Activated T-cell treated with anti-CD3 and anti-CD28 coated beads, Interleukin-2, amount 50 U/mL, for 4 hours (primary cell): Measurements from ENCODE around the gene RELL1. TPM values are rescaled to one million over a fixed set of nuclear protein-coding genes. Genes with fewer than 3 reads are reported as not detected.
A peak's percentile ranks its signal among the peaks of the same experiment; 100 is the strongest.
"Not testable (repeated sequence)": the region's sequence is repeated elsewhere in the genome, so short reads cannot be mapped to it uniquely, and the experiment has no call there.

Experiments used
- ATAC-seq, 2 donors: fragments of 200-7000 bp; cut with Tn5 transposase; one replicate each; pipeline ENCODE4 v1.10.0; 2021
- DNase-seq: peaks from one replicate; pipeline ENCODE4 v3.0.0-alpha.2; 2020
- H3K27me3 Mint-ChIP-seq: one replicate; pipeline ENCODE4 v1.8.0; 2021; ENCODE audit warnings: low read depth, mixed read lengths
- H3K36me3 Mint-ChIP-seq: one replicate; pipeline ENCODE4 v1.8.0; 2022; ENCODE audit warnings: mixed read lengths; ENCODE audit not compliant: insufficient read depth
- H3K4me1 Mint-ChIP-seq: one replicate; pipeline ENCODE4 v1.8.0; 2021; ENCODE audit warnings: low read depth, mixed read lengths
- H3K4me3 Mint-ChIP-seq: one replicate; pipeline ENCODE4 v1.8.0; 2021; ENCODE audit warnings: mild to moderate bottlenecking, moderate library complexity, mixed read lengths
- H3K9me3 Mint-ChIP-seq: one replicate; pipeline ENCODE4 v1.8.0; 2021; ENCODE audit warnings: mixed read lengths
- total RNA-seq, 3 donors: library from RNA; stranded (reverse); gene quantifications; one replicate each; pipeline ENCODE4 v1.2.1, GENCODE V29; 2021

Gene RELL1
- total RNA-seq, 3 donors from 2014 or later: 7.7 to 9.0 (median 8.2) TPM

DNA sequence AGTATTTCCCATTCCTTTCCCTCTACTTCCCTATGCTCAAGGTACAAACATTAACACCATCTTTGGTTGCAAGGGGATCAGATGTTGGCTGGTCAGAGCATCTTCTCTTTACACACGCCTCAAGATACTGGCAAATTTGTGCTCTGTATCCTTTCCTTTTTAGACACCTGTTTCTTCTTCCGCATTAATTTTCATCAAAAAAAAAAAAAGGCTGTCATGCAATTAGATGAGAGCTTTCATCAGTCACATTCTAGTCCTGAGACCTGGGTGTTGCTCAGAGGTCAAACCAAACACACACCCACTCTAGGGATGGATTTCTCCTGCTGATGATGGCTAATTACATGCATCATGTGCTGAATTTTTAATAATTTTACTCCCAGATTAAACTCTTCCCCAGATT, 2.0 kb downstream of the RELL1 start:
- DNase-seq (no peak), ATAC-seq (no peak)
- H3K27me3 Mint-ChIP-seq: no peaks in the 10 kb centered on the region
- peaks cover 2% of the 10 kb centered on the region for H3K36me3 Mint-ChIP-seq
- peak overlapping the region; percentile 89 for H3K4me3 Mint-ChIP-seq
- peaks cover 39% of the 10 kb centered on the region for H3K4me1 Mint-ChIP-seq
- no peaks in the 10 kb centered on the region for H3K9me3 Mint-ChIP-seq

DNA sequence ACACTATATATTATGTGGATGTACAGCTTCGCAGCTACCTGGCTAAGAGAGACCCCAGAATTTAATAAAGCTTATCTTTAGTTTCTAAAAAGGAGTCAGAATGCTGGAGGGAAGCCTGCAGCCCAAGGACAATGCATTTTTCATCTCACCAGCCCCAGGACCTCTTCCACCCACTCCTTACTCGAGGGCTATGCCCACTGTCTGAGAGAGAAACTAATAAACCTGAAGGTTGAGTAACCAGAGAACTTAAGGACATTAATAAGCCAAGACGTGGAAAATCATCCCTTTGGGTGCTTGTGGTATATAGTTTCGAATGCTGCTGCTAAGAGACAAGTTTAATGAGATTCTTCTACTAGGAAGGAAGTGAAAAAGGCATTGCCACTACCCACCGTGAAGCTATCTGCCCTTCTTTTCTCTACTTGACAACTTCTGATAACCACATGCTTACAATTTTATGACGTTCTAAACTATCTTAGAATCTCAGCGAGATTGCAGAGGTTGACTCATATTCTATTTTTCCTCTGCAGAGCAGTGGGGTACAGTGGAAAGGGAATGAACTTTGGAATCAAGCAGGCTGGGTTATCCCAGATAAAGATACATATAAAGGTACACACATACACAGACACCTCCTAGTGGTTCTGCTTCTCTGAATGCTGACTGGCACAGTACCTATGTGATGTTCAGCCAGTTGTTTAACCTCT, 3.3 kb downstream of the RELL1 start:
- Mint-ChIP-seq H3K36me3 (peaks cover 2% of the 10 kb centered on the region), H3K9me3 (no peaks in the 10 kb centered on the region), H3K4me1 (peaks cover 48% of the 10 kb centered on the region), H3K4me3 (peak overlapping the region; percentile 33), H3K27me3 (no peaks in the 10 kb centered on the region)
- ATAC-seq (no peak), DNase-seq (no peak)

DNA sequence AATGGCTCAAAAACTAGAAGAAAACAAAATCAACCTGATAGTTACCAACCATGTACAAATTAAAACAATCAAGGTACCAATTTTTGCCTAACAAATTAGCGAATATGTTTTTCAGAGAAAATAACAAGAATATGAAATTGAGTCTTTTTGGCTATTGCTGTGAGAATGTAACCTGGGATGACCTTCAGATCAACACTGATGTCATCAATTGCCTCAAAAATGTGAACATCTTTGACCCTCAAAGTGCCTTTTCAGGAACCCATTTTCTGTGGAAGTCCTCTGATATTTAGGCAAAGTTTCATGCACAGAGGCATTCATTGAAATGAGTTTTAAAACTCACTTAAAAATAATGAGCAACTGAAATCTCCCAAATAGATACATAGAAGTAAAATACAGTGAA, 6.1 kb downstream of the RELL1 start:
- DNase-seq (no peak), ATAC-seq (no peak)
- H3K4me3 Mint-ChIP-seq: no peak overlapping the region
- H3K27me3 Mint-ChIP-seq: no peaks in the 10 kb centered on the region
- peaks cover 4% of the 10 kb centered on the region for H3K36me3 Mint-ChIP-seq
- H3K9me3 Mint-ChIP-seq: no peaks in the 10 kb centered on the region
- peaks cover 65% of the 10 kb centered on the region for H3K4me1 Mint-ChIP-seq

DNA sequence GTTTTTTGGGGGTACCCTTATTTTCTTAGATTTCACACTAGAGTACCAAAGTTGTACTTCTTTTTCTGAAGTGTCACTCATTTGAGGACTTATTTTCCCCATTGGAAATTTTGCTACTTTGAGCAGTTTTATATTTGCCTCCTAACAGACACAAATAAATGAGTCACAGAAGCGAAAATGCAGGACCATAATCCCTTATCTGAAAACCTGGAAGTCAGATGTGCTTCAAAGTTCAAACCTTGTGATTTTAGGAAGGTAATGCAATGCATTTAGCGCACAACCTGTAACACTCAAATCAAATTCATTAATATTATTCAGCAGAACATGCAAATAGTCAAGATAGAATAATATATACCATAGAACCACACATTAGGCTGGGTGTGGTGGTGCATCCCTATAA, 6.9 kb downstream of the RELL1 start:
- H3K36me3 Mint-ChIP-seq: peaks cover 6% of the 10 kb centered on the region
- H3K4me3 Mint-ChIP-seq: no peak overlapping the region
- H3K4me1 Mint-ChIP-seq: peaks cover 61% of the 10 kb centered on the region
- no peaks in the 10 kb centered on the region for H3K27me3 Mint-ChIP-seq
- H3K9me3 Mint-ChIP-seq: no peaks in the 10 kb centered on the region
- ATAC-seq: no peak
- no peak for DNase-seq

DNA sequence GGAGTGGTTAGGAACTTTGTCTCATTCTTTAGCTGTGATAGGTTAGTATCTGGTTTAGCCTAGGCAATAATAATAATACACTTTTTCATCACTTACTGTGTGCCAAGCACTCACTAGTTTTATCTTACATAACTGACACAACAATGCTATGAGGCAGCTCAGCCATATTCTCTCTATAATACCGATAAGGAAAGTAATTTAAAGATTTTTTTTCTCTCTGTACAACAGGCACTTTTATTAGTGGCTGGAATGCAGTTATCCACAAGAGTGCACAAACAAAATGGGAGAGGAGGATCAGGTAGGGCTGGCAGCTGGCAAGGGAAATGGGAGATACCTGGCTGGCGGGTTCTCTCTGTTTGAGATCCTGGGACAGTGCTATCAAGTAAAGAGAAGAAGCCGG, 7.6 kb downstream of the RELL1 start:
- no peak for ATAC-seq
- Mint-ChIP-seq H3K4me1 (peaks cover 65% of the 10 kb centered on the region), H3K27me3 (no peaks in the 10 kb centered on the region), H3K36me3 (peaks cover 6% of the 10 kb centered on the region), H3K9me3 (no peaks in the 10 kb centered on the region), H3K4me3 (no peak overlapping the region)
- no peak for DNase-seq

DNA sequence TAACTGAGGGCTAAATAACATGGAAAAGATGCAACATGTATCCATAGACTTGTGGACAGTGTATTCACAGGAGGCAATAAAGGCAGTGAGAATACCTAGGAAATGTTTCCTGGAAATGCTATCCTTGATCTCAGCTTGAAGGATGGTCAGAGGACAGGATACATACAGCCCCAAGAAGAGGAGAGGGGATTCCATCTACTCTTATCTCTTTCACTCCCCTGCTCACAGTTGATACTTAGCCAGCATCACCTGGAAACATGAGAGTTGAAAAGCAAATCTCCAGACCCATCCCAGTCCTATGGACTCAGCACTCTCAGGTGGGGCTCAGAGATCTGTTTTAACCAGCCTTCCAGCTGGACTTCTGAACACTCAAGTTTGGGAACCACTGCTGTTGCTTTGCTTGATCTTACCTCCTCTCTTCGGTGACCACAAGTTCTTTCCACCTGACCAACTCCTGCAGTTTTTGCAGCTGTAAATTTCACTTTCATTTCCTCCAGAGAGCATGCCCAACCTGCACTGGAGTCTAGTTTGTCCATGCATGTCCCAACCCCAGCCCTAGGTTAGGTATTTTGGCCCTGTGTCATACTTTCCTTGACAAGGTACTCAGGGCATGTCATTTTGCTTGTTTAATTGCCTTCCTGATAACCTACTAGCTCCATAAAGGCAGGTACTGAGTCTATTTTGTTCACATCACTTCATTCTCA, 10.4 kb downstream of the RELL1 start:
- peak in 1 of 2 donors; percentile 54 for ATAC-seq
- H3K9me3 Mint-ChIP-seq: no peaks in the 10 kb centered on the region
- no peaks in the 10 kb centered on the region for H3K27me3 Mint-ChIP-seq
- H3K4me1 Mint-ChIP-seq: peaks cover 55% of the 10 kb centered on the region
- H3K4me3 Mint-ChIP-seq: peak overlapping the region; percentile 57
- H3K36me3 Mint-ChIP-seq: peaks cover 9% of the 10 kb centered on the region
- DNase-seq: no peak

DNA sequence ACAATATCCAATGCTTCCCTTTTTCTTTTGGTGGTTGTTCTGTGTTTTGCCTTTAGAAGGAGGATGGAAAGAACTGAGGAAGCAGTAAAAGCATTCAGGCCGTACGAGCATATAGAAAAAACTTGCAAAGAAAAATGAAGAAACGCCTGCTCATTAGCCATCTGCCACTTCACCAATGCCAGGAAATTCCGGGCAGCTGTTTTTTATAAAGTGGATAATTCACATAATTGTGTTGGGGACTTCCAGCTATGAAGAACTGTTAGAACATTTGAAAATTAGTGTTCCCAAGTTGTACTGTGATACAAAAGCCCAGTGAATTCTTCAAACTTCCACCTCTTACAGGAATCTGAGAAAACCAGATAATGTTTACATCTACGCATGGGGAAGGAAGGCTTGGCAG, 11.7 kb downstream of the RELL1 start:
- H3K4me1 Mint-ChIP-seq: peaks cover 59% of the 10 kb centered on the region
- DNase-seq: no peak
- H3K9me3 Mint-ChIP-seq: no peaks in the 10 kb centered on the region
- peaks cover 9% of the 10 kb centered on the region for H3K36me3 Mint-ChIP-seq
- H3K27me3 Mint-ChIP-seq: no peaks in the 10 kb centered on the region
- no peak overlapping the region for H3K4me3 Mint-ChIP-seq
- no peak for ATAC-seq

DNA sequence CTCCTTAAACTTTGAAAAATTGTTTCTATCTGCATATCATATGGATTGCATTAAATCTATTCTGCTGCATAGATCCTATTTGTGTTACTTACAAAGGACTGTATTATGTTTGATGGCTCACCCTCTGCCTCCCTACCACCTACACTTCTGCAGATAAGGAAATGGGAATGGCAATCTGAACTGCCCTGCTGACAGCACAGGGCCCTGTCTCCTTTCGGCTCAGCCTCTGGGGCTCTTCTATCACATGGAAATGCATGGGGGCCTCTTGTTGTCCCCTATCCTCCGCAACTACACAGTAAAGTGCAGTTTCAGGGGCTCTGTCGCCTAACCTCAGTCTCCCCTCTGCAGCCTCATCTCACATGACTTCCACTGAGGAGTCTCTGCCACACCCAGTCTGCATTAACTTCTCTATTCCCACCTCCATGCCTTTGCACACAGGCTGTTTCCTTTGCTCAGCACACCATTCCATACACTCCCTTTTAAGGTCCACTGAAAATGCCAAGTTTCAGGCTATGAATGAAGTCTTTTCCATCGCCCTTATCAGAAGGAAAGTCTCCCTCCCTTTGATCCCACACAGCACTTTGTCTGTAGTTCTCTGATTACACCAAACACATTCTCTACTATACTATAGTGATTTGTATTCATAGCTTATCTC, 12.5 kb downstream of the RELL1 start:
- no peak for DNase-seq
- no peak overlapping the region for H3K4me3 Mint-ChIP-seq
- peaks cover 9% of the 10 kb centered on the region for H3K36me3 Mint-ChIP-seq
- peaks cover 58% of the 10 kb centered on the region for H3K4me1 Mint-ChIP-seq
- no peaks in the 10 kb centered on the region for H3K27me3 Mint-ChIP-seq
- H3K9me3 Mint-ChIP-seq: no peaks in the 10 kb centered on the region
- ATAC-seq: no peak

DNA sequence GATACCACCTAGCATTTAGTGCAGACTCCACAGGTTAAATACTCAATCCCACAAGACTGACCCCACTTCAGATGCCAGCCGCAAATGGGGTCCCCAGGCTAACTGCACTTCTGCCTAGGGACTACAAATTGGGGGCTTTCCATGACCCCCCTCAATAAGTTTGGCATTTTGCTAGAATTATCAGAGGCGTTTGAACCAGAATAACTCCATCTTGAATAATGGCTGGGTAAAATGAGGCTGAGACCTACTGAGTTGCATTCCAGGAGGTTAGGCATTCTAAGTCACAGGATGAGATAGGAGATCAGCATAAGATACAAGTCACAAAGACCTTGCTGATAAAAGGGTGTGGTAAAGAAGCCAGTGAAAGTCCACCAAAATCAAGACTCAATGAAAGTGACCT, 15.1 kb downstream of the RELL1 start:
- Mint-ChIP-seq H3K27me3 (no peaks in the 10 kb centered on the region), H3K9me3 (no peaks in the 10 kb centered on the region), H3K4me3 (no peak overlapping the region), H3K36me3 (peaks cover 7% of the 10 kb centered on the region), H3K4me1 (peaks cover 50% of the 10 kb centered on the region)
- ATAC-seq: no peak
- no peak for DNase-seq

DNA sequence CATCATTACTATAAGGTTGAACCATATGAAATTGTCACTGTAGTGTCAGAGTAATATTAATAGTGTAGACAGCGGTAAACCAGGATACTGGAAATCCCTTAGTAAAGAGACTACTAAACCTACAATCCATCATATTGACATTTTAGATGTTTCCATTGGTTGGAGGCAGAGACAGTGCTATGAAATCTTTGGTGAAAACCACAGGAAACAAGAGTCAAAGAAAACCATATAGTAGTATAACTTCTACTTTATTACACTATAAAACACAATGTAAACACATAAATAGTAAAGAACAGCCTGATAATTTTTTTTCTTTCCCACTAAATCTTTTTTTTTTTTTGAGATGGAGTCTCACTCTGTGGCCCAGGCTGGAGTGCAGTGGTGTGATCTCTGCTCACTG, 15.9 kb downstream of the RELL1 start:
- no peaks in the 10 kb centered on the region for H3K9me3 Mint-ChIP-seq
- H3K4me1 Mint-ChIP-seq: peaks cover 50% of the 10 kb centered on the region
- H3K27me3 Mint-ChIP-seq: no peaks in the 10 kb centered on the region
- ATAC-seq (no peak), DNase-seq (no peak)
- H3K36me3 Mint-ChIP-seq: peaks cover 7% of the 10 kb centered on the region
- H3K4me3 Mint-ChIP-seq: no peak overlapping the region

DNA sequence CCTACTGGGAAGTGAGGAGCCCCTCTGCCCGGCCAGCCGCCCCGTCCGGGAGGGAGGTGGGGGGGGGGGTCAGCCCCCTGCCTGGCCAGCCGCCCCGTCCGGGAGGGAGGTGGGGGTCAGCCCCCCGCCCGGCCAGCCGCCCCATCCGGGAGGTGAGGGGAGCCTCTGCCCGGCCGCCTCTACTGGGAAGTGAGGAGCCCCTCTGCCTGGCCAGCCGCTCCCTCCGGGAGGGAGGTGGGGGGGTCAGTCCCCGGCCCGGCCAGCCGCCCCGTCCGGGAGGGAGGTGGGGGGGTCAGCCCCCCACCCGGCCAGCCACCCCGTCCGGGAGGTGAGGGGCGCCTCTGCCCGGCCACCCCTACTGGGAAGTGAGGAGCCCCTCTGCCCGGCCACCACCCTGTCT, 17.1 kb downstream of the RELL1 start:
- not testable (repeated sequence) for H3K9me3 Mint-ChIP-seq, ATAC-seq, H3K4me3 Mint-ChIP-seq, H3K36me3 Mint-ChIP-seq, H3K27me3 Mint-ChIP-seq, DNase-seq
- peaks cover 46% of the 10 kb centered on the region for H3K4me1 Mint-ChIP-seq

DNA sequence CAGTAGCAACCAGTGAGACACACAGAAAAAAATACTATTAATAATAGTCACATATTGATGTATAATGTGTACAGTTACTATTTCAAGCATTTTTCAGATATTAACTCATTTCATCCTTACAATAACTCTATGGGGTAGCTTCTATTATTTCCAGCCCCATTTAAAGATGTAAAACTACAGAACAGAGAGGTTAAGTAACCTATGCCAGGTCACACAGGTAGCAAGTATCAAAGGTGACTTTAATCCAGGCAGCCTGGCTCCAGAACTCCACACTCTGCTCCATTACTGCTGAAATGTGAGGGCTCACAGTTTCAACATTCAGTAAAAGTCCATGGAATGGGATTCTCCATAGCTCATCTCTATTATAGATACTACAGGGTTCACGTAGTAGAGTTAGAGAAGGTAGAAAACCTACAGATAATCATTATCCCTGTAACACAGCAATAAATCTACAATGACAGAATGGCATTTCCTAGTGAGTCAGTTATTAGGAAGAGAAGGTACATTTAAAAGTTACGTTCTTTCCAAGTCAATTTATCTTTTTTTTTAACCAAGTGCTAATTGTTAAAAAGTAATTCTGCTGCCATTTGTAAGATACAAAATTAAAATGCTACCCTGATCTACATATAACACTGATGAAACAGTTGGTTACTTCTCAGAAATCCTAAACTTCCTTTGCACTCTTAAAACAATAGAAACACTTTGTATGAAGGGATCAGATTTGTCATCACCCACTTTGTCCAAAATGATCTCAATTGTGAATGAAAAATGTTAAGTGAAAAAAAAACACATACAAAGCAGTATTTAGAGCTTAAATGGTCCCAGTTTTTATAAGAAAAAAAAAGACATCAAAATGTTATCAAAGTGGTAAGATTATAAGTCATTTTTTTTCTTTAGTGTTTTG, 18.7 kb downstream of the RELL1 start:
- Mint-ChIP-seq H3K27me3 (no peaks in the 10 kb centered on the region), H3K4me3 (no peak overlapping the region), H3K4me1 (peaks cover 40% of the 10 kb centered on the region), H3K36me3 (peaks cover 5% of the 10 kb centered on the region), H3K9me3 (no peaks in the 10 kb centered on the region)
- no peak for DNase-seq
- ATAC-seq: no peak

DNA sequence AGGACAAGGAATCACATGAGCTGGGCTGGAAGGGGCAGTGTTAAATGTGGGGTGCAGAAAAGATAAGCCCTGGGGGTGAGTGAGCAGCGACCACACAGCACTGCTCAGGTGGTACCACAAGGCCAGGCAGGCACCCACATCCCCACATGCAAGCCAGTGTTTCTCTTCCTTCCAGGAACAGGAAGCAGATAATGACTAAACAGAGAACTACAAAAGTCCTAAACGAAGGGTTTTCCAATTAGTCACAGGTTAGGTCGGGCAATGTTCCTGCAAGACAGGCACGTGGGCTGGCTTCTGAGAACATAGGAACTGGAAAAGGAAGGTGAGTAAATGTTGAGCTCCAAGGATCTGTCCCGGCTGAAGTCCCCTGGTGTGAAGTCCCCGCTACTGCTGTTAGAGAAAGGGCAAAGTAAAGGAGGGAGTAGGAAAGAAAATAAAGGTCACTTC, 19.5 kb downstream of the RELL1 start:
- H3K36me3 Mint-ChIP-seq: peaks cover 3% of the 10 kb centered on the region
- peak; percentile 83 to 86 for ATAC-seq
- no peaks in the 10 kb centered on the region for H3K9me3 Mint-ChIP-seq
- H3K27me3 Mint-ChIP-seq: no peaks in the 10 kb centered on the region
- DNase-seq: peak; percentile 9
- no peak overlapping the region for H3K4me3 Mint-ChIP-seq
- peaks cover 42% of the 10 kb centered on the region for H3K4me1 Mint-ChIP-seq
